ENCODE measurements around the gene HAUS8.
A peak's percentile ranks its signal among the peaks of the same experiment; 100 is the strongest.
"Not testable (repeated sequence)": the region's sequence is repeated elsewhere in the genome, so short reads cannot be mapped to it uniquely, and the experiment has no call there.

Gene HAUS8

GRCh38 chr19:17101686-17102628, 26.7 kb upstream of the HAUS8 start:
- DNase-seq (ENCODE audit: low spot score) = no peak

DNA sequence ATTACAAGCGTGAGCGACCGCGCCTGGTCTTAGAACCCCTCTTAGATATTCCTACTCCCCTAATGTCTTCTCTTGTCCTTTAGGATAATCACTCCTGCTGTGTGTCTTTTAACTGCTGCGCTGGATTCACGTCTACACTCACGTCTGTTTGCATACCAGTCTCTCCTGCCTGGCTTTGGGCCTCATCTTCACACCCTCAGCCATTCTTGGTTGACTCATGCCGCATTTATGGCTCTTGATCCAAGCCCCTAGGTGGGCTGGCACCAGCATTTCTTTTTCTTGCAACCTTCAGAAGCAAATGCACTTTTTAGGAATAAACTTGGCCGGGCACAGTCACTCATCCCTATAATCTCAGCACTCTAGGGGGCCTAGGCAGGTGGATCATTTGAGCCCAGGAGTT, 23.1 kb upstream of the HAUS8 start:
- DNase-seq (ENCODE audit: low spot score) = no peak

- no peak for DNase-seq (ENCODE audit: low spot score)
Measured at GRCh38 chr19:17097593-17098126, 22.4 kb upstream of the HAUS8 start.

DNA sequence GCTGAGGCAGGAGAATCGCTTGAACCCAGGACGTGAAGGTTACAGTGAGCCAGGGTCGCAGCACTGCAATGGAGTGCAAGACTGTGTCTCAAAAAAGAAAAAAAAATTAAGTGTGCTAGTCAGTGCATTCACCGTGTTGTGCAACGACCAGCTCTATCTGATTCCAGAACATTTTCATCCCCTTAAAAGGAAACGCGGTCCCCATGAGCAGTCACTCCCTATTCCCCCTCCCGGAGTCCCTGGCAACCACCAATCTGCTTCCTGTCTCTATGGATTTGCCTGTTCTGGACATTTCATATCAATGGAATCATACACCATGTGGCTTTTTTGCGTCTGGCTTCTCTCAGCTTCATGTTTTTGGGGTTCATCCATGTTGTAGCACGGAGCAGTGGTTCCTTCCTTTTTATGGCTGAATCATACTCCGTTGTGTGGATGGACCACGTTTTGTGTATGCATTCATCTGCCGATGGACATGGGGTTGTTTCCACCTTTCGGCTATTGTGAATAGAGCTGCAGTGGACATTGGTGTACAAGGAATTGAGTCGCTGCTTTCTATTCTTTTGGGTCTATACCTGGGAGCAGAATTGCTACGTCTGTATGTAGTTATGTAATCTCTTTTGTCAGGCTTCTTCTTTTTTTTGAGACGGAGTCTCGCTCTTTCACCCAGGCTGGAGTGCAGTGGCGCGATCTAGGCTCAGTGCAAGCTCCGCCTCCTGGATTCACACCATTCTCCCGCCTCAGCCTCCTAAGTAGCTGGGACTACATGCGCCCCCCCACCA, 20.1 kb upstream of the HAUS8 start:
- no peak for DNase-seq (ENCODE audit: low spot score)

DNA sequence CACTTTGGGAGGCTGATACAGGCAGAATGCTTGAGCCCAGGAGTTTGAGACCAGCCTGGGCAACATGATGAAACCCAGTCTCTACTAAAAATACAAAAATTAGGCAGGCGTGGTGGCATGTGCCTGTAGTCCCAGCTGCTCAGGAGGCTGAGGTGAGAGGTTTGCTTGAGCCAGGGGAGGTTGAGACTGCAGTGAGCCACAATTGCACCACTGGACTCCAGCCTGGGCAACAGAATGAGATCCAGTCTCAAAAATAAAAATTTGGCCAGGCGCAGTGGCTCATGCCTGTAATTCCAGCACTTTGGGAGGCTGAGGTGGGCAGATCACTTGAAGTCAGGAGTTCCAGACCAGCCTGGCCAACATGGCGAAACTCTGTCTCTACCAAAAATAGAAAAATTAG, 19.4 kb upstream of the HAUS8 start:
- not testable (repeated sequence) for DNase-seq (ENCODE audit: low spot score)

DNA sequence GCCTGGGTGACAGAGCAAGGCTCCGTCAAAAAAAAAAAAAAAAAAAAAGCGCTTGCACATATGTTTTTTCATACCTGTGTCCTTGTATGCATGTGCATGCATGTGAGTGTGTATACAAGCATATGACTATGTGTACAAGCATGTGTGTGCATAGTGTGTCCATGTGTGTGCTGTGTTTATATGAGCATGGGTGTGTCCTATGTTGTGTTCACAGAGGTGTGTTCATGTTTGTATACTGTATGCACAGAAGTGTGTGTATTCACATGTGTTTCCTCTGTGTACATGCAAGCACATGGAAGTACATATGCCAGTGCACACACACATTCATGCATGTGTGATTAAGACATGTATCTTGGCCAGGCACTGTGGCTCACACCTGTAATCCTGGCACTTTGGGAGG, 17.4 kb upstream of the HAUS8 start:
- no peak for DNase-seq (ENCODE audit: low spot score)

DNA sequence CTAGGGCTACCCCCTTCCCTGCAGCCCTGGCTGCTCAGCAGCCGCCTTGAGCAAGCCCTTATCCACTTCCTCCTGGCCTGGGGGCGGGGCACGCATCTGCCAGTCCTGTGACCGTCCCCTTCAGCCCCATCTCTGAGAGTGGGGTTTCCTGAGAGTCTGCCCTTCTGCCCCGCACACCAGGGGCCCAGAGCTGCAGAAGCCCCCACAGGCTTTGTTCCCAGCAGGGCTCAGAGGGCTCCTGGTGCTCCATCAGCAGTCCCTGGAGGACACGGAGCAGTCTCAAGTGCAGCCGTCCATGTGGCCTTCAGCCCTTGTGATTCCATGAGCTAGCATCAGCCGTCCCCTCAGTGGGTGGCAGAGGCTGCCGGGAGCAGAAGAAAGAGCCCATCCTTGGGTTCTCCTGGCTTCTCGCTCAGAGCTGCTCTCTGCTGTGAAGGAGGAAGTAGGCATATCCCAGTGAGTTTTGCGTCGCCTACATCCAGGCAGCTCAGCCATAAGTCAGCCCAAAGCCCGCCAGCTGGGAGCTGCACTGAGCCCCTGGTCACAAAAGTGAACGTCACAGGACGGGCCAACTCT, 16.6 kb upstream of the HAUS8 start:
- no peak for DNase-seq (ENCODE audit: low spot score)

DNA sequence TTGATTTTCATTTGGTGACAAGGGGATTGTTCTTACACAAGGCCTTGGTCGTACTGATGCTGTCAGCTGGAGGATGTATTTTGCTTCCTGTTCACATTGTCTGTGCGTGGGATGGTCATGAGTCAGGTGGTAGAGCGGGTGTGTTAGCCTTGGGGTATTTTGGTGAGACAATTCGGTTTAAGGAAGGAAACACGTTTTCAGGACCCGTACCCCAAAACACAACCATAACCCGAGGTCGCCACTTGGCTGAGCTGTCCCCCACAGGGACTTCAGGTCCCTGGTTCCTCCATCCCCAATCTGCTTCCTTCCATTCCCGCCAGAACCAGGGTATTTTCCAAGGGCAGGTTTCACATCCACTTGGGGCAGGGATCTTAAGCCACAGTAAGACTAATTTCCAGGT, 15.3 kb upstream of the HAUS8 start:
- DNase-seq (ENCODE audit: low spot score) = peak; percentile 34

- DNase-seq (ENCODE audit: low spot score) = no peak
Measured at GRCh38 chr19:17088552-17088951, 13.3 kb upstream of the HAUS8 start.

DNA sequence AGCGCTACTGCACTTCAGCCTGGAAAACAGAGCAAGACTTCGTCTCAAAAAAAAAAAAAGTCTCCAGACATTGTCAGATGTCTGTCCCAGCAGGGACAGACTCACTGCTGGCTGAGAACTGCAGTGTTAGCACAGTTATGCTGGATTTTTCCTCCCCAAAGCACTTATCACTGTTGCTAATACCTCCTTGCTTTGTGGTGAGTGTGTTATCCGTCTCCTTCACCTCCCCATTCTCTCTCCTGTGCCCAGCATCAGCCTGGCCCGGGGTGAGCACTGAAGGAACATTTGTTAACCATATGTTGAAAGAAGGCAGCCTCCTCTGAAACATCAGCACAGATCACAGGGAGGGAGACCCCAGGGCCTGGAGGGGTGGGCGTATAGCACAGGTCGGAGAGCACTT, 11.6 kb upstream of the HAUS8 start:
- DNase-seq (ENCODE audit: low spot score) = no peak

DNA sequence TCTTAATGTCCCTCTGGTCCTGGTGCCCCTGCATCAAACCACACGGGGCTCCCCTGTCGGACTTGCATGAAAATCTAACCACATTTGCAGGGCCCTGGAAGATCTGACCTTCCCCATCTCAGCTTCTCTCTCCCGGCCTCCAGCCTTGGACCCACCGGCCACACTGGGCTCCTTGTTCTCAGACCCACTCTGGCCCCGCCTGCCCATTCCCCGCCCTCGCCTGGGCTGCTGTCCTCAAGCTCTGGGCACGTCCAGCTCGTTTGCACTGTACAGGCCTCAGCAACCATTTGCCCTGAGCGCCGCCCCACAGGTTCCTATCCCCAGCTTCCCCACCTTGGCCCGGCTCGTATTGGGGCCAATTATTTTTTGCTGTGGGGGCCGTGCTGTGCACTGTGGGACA, 10.9 kb upstream of the HAUS8 start:
- DNase-seq (ENCODE audit: low spot score) = peak; percentile 58

GRCh38 chr19:17081672-17082630, 6.7 kb upstream of the HAUS8 start:
- no peak for DNase-seq (ENCODE audit: low spot score)

DNA sequence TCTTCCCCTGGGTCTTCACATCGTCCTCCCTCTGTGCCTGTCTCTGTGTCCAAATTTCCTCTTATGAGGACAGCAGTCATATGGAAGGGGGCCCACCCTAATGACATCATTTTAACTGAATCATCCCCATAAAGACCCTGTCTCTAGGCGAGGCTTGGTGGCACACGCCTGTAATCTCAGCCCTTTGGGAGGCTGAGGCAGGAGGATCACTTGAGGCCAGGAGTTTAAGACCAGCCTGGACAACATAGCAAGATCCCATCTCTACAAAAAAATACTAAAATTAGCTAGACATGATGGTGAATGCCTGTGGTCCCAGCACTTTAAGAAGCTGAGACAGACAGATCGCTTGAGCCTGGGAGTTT, 5.2 kb upstream of the HAUS8 start:
- no peak for DNase-seq (ENCODE audit: low spot score)

DNA sequence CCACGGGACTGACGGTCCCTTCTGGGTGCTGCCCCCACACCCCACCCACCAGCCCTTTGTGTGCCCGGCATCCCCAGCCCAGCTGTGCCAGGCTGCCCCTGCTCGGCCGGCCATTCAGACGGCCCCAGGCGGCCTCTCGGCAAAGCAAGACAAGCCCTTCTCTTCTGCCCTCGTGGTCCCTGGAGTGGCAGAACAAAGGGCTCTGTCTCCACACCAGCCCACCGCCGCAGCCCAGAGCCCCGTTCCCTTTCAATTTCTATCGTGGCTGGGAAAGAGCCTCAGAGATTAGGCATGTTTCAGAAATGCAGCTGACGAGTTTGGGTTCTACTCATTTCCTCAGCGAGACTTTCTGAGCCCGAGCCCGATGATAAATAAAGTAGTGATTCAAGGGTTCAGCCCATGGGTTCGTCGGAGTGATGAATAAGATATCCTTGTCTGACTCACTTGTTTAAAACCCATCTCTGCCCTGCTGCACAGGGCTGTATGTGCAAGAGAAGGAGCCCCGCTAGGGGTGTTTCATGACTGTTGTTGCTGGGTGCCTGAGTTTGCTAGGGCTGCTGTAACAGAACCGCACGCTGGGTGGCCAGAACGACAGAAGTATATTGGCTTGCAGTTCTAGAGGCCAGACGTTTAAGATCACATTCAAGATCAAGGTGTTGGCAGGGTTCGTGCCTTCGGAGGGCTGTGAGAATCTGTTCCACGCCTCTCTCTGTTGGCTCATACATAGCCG, 4.6 kb upstream of the HAUS8 start:
- DNase-seq (ENCODE audit: low spot score) = peak; percentile 77

DNA sequence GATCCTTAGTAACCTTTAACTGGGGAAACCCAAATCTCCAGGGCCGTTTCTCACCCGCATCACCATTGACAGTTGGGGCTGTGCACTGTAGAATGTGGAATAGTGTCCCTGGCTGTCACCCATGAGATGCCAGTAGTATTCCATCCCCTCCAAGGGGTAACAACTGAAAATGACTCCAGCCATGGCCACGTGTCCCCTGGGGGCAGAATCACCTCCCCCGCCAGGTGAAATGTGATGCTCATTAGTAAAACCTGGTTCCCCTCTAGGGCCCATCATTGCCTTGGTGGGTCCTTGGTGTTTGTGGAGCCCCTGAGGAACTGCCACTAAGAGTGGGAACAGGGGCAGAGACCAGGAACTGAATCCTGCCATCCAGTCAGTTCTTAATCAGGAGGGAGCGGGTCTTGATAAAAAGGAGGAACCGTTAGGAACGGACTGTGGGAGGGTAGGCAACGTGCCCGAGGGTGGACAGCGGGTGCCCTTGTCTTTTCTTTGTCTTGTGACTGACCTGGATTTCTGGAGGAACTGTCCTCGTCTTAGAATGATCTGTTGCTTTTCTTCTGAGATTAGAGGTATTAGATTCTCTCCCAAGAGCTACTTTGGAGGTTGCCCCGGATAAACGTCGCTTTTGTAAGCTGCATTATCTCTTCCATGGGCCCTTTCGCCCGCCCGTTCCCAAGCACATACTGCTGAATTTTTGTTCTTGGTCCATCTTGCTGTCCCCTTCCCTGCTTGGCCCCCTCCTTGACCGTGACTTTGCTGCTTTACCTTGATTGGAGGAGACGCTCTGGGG, 3.9 kb upstream of the HAUS8 start:
- peak; percentile 17 for DNase-seq (ENCODE audit: low spot score)

- no peak for DNase-seq (ENCODE audit: low spot score)
Measured at GRCh38 chr19:17078036-17078919, 3.0 kb upstream of the HAUS8 start.

- DNase-seq (ENCODE audit: low spot score) = no peak
Measured at GRCh38 chr19:17077447-17078028, 2.3 kb upstream of the HAUS8 start.

GRCh38 chr19:17076543-17076991, 1.3 kb upstream of the HAUS8 start:
- no peak for DNase-seq (ENCODE audit: low spot score)

Measured in COLO829 (cell line).